ENCODE data around the gene DPH7.

DNA sequence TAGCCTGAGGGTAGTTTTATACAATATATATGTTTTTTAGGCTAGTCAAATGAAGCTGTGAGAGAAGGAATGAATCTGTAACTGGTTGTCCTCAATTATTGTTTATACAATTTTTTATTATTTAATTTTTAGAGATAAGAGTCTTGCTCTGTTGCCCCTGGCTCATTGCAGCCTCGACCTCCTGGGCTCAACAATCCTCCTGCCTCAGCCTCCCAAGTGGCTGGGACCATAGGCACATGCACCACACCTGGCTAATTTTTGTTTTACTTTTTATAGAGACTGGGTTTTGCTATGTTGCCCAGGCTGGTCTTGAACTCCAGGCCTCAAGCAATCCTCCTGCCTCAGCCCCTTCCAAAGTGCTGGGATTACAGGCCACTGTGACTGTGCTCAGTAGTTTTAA is 24.4 kb downstream of the DPH7 start:
- TF ChIP-seq, protein P1, sequence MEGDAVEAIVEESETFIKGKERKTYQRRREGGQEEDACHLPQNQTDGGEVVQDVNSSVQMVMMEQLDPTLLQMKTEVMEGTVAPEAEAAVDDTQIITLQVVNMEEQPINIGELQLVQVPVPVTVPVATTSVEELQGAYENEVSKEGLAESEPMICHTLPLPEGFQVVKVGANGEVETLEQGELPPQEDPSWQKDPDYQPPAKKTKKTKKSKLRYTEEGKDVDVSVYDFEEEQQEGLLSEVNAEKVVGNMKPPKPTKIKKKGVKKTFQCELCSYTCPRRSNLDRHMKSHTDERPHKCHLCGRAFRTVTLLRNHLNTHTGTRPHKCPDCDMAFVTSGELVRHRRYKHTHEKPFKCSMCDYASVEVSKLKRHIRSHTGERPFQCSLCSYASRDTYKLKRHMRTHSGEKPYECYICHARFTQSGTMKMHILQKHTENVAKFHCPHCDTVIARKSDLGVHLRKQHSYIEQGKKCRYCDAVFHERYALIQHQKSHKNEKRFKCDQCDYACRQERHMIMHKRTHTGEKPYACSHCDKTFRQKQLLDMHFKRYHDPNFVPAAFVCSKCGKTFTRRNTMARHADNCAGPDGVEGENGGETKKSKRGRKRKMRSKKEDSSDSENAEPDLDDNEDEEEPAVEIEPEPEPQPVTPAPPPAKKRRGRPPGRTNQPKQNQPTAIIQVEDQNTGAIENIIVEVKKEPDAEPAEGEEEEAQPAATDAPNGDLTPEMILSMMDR (IDR thresholded peaks at IDR 0.05): no peak
- TF ChIP-seq EZH2 (IDR thresholded peaks at IDR 0.05) (no peak), EZH2phosphoT487 (IDR thresholded peaks at IDR 0.05) (no peak)
